ENCODE data around the gene C1orf232. TPM values are rescaled to one million over a fixed set of nuclear protein-coding genes. Genes with fewer than 3 reads are reported as not detected.
A peak's percentile ranks its signal among the peaks of the same experiment; 100 is the strongest.

The C1orf232 gene
- total RNA-seq, 2 experiments from 2014 or later = not detected

- Mint-ChIP-seq H3K27me3 (no peaks in the 10 kb centered on the region), H3K27ac (peak overlapping the region; percentile 89), H3K4me3 (peak overlapping the region; percentile 58), H3K36me3 (peaks cover 5% of the 10 kb centered on the region), H3K9me3 (no peaks in the 10 kb centered on the region), H3K4me1 (ENCODE audit: low read depth) (peaks cover 45% of the 10 kb centered on the region)
- peak; percentile 47 for DNase-seq
- ChIA-PET CTCF (interaction anchor here (0.6 to 3.9 kb wide), 9 partner anchors 12 to 130 kb away, joined by 3 to 52 read pairs (median 5); partner anchors contain the start of genes CEP85, PAFAH2 and PDIK1L), POLR2A (interaction anchor here (0.6 to 2.3 kb wide), 3 partner anchors 14 to 374 kb away, joined by 3 to 17 read pairs (median 3); partner anchors contain the start of gene PDIK1L)
- intact Hi-C loops (cut with micrococcal nuclease) = loop anchor here (2.0 kb wide), 2 partner anchors 17 to 41 kb away; partner anchors contain the start of genes C1orf232 and ZNF593
Measured at GRCh38 chr1:26127235-26128163, 41.3 kb downstream of the C1orf232 start.

GRCh38 chr1:26126321-26127084 lies 42.3 kb downstream of the C1orf232 start:
- ChIA-PET POLR2A (interaction anchor here (0.6 to 2.3 kb wide), 6 partner anchors 13 to 694 kb away, joined by 3 to 17 read pairs (median 3); partner anchors contain the start of gene PDIK1L), CTCF (interaction anchor here (0.6 to 3.9 kb wide), 11 partner anchors 11 to 129 kb away, joined by 3 to 52 read pairs (median 5); partner anchors contain the start of genes CEP85, PAFAH2, PDIK1L and ZNF593)
- intact Hi-C loops (cut with micrococcal nuclease) = loop anchor here (1.0 to 2.0 kb wide), 3 partner anchors 15 to 42 kb away; partner anchors contain the start of genes C1orf232, PDIK1L and ZNF593
- peak overlapping the region; percentile 89 for H3K27ac Mint-ChIP-seq
- DNase-seq = peak; percentile 57
- H3K9me3 Mint-ChIP-seq = no peaks in the 10 kb centered on the region
- no peaks in the 10 kb centered on the region for H3K27me3 Mint-ChIP-seq
- peak overlapping the region; percentile 58 for H3K4me3 Mint-ChIP-seq
- H3K4me1 Mint-ChIP-seq (ENCODE audit: low read depth) = peaks cover 49% of the 10 kb centered on the region
- peaks cover 10% of the 10 kb centered on the region for H3K36me3 Mint-ChIP-seq

DNA sequence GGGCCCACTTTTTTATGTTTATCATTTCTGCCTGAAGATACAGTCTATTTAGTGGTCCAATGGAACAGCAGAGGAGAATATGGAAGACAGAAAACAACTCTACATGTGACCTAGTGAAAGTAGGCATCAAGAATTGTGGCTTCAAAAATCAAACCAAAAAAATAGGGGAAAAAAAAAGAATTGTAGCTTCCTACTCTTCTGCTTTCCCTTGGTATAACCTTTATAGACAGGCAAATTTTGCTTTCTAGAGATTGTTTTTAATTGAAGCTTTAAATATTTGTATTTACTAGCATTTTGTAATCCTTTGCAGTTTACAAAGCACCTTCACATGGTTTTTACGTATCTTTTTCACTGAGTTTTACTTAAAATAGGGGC lies 42.8 kb downstream of the C1orf232 start:
- intact Hi-C loops (cut with micrococcal nuclease) = loop anchor here (1.0 to 2.0 kb wide), 3 partner anchors 15 to 43 kb away; partner anchors contain the start of genes C1orf232, PDIK1L and ZNF593
- POLR2A ChIA-PET = interaction anchor here (0.6 to 2.3 kb wide), 2 partner anchors 14 to 695 kb away, joined by 3 to 17 read pairs; partner anchors contain the start of gene PDIK1L
- H3K4me3 Mint-ChIP-seq = peak overlapping the region; percentile 58
- DNase-seq = no peak
- H3K27ac Mint-ChIP-seq = peak overlapping the region; percentile 89
- H3K9me3 Mint-ChIP-seq = no peaks in the 10 kb centered on the region
- peaks cover 10% of the 10 kb centered on the region for H3K36me3 Mint-ChIP-seq
- CTCF ChIA-PET = interaction anchor here (0.9 to 3.9 kb wide), 7 partner anchors 14 to 128 kb away, joined by 3 to 52 read pairs (median 6); partner anchors contain the start of genes PAFAH2, PDIK1L and ZNF593
- H3K27me3 Mint-ChIP-seq = no peaks in the 10 kb centered on the region
- peaks cover 49% of the 10 kb centered on the region for H3K4me1 Mint-ChIP-seq (ENCODE audit: low read depth)

- Mint-ChIP-seq H3K4me1 (ENCODE audit: low read depth) (peaks cover 49% of the 10 kb centered on the region), H3K4me3 (no peak overlapping the region), H3K9me3 (no peaks in the 10 kb centered on the region), H3K36me3 (peaks cover 10% of the 10 kb centered on the region), H3K27me3 (no peaks in the 10 kb centered on the region), H3K27ac (peak overlapping the region; percentile 59)
- no peak for DNase-seq
- ChIA-PET POLR2A (interaction anchor here (2.3 kb wide), 1 partner anchor 13 kb away, joined by 17 read pairs; the partner anchor contains the start of gene PDIK1L), CTCF (interaction anchor here (1.3 to 4.8 kb wide), 4 partner anchors 14 to 44 kb away, joined by 6 to 52 read pairs (median 28); partner anchors contain the start of genes PDIK1L and ZNF593)
- intact Hi-C loops (cut with micrococcal nuclease) = no loop called here
Measured at GRCh38 chr1:26125382-26125781, 43.4 kb downstream of the C1orf232 start.

GRCh38 chr1:26124418-26125331 lies 44.1 kb downstream of the C1orf232 start:
- H3K36me3 Mint-ChIP-seq = peaks cover 12% of the 10 kb centered on the region
- peak overlapping the region; percentile 14 for H3K4me3 Mint-ChIP-seq
- peak overlapping the region; percentile 55 for H3K27ac Mint-ChIP-seq

DNA sequence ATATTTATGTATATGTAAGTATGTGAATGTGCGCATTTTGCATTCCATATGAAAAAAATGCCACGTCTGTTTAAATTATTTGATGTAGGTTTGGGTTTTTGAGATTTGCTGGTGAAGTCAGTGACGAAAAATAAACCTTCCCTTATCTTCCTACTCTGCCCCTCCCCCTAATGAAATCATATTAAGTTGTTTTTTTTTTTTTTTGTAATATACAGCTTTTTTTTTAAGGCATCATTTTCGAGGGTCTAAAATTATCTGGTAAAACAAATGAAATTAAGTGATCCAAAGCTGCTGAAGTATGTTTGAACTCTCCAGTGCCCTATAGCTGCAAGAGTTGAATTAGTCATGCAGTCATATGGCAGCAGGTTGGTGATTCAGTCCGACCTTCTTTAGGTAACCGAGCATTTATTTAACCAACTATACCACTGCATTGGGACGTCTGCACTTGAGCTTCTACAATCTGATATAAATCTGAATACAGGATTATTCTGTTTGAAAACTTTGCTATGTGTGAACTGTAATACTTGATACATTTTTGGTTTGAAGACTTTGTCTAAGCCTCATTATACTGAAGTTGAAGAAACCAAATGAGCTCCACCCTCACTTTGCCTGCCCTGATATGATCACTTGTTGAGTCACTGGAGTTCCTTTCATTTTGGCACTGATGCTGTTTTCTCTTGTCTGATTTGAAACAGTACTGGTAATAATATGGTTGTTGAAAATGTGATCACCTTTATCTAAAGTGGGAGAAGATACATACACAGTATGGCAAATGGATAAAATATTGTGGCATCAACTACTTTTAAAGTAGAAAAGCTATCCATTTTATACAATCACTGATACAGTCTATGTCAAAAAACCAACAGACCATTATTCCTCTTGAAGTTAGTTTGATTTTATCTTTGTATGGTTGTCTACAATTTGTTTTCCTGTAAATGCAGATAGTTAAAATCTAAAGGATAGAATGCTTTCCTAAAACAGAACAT lies 45.5 kb downstream of the C1orf232 start:
- Mint-ChIP-seq H3K27me3 (no peaks in the 10 kb centered on the region), H3K27ac (peak overlapping the region; percentile 75), H3K9me3 (no peaks in the 10 kb centered on the region), H3K36me3 (peaks cover 12% of the 10 kb centered on the region), H3K4me1 (ENCODE audit: low read depth) (peaks cover 55% of the 10 kb centered on the region), H3K4me3 (peak overlapping the region; percentile 25)
- CTCF ChIA-PET = interaction anchor here (0.7 to 4.8 kb wide), 15 partner anchors 8 to 294 kb away, joined by 3 to 50 read pairs (median 4); partner anchors contain the start of genes CEP85 and ZNF593
- POLR2A ChIA-PET = interaction anchor here (1.2 to 2.6 kb wide), 3 partner anchors 10 to 110 kb away, joined by 3 to 24 read pairs (median 3); partner anchors contain the start of genes CEP85 and PDIK1L
- intact Hi-C loops (cut with micrococcal nuclease) = no loop called here
- DNase-seq = no peak

More at GRCh38 chr1:26124418-26125331, 44.1 kb downstream of the C1orf232 start:
- CTCF ChIA-PET = interaction anchor here (1.1 to 4.8 kb wide), 6 partner anchors 12 to 292 kb away, joined by 3 to 50 read pairs (median 4); no protein-coding TSS in a partner anchor
- no peaks in the 10 kb centered on the region for H3K9me3 Mint-ChIP-seq
- H3K4me1 Mint-ChIP-seq (ENCODE audit: low read depth) = peaks cover 53% of the 10 kb centered on the region
- no peak for DNase-seq
- H3K27me3 Mint-ChIP-seq = no peaks in the 10 kb centered on the region
- POLR2A ChIA-PET = interaction anchor here (1.3 to 2.6 kb wide), 2 partner anchors 12 to 109 kb away, joined by 3 to 24 read pairs; partner anchors contain the start of genes CEP85 and PDIK1L
- intact Hi-C loops (cut with micrococcal nuclease) = no loop called here

DNA sequence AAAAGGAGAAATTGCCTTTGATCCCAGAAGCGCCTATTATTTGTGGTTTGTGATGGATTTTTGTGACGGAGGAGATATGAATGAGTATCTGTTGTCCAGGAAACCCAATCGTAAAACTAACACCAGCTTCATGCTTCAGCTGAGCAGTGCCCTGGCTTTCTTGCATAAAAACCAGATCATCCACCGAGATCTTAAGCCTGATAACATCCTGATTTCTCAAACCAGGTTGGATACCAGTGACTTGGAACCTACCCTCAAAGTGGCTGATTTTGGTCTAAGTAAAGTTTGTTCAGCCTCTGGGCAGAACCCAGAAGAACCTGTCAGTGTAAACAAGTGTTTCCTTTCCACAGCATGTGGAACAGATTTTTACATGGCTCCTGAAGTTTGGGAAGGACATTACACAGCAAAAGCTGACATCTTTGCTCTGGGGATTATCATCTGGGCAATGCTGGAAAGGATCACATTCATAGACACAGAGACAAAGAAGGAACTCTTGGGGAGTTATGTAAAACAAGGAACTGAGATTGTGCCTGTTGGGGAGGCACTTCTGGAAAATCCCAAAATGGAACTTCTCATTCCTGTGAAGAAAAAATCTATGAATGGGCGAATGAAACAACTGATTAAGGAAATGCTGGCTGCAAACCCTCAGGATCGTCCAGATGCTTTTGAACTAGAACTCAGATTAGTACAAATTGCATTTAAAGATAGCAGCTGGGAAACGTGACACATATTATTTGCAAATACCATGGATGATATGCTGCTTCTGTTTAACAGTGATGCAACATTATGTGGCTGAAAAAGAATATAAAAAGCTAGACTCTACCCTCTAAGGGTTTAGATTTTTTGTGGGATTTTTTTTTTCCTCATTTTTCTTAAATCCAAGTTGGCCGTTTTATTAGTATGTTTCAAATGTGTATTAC lies 46.6 kb downstream of the C1orf232 start:
- H3K4me1 Mint-ChIP-seq (ENCODE audit: low read depth) = peaks cover 43% of the 10 kb centered on the region
- no peak overlapping the region for H3K27ac Mint-ChIP-seq
- H3K9me3 Mint-ChIP-seq = no peaks in the 10 kb centered on the region
- ChIA-PET CTCF (interaction anchor here (0.7 to 4.8 kb wide), 7 partner anchors 9 to 200 kb away, joined by 3 to 50 read pairs (median 6); partner anchors contain the start of genes CEP85 and ZNF593), POLR2A (interaction anchor here (2.6 kb wide), 1 partner anchor 9 kb away, joined by 24 read pairs; the partner anchor contains the start of gene PDIK1L)
- peaks cover 14% of the 10 kb centered on the region for H3K36me3 Mint-ChIP-seq
- no peaks in the 10 kb centered on the region for H3K27me3 Mint-ChIP-seq
- H3K4me3 Mint-ChIP-seq = no peak overlapping the region
- intact Hi-C loops (cut with micrococcal nuclease) = no loop called here
- no peak for DNase-seq

DNA sequence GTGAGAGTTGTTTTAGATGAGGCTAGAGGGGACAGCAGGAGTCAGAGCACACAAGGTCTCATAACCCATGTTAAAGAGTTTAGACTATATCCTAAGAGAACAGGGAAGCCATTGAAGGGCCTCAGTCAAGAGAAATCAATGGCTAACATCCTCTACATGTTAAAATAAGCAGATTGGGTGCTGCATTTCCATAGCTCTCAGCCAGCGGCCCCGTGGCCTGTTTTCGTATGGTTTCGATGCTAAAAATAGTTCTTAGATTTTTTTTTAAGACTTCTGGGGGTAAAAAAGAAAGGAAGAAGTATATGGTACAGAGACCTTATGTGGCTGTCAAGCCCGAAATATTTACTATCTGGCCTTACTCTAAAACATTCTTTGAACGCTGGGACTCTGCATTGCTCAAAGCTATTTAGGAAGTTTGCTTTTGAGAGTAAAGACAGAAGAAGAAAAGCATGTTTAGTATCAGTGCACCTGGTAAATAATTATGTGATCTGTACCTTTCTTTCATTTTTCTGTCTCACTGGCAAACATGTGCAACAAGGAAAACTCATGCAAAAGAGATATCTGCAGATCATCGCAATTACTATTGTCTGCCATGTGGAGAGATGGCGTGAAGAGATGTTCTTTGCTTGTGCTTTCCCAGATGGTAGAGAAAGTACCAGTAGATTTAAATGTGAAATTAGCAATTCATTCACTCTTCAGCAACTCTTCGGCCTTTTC lies 48.7 kb downstream of the C1orf232 start:
- peaks cover 30% of the 10 kb centered on the region for H3K4me1 Mint-ChIP-seq (ENCODE audit: low read depth)
- H3K9me3 Mint-ChIP-seq = no peaks in the 10 kb centered on the region
- peak overlapping the region; percentile 38 for H3K27ac Mint-ChIP-seq
- peaks cover 14% of the 10 kb centered on the region for H3K36me3 Mint-ChIP-seq
- H3K27me3 Mint-ChIP-seq = no peaks in the 10 kb centered on the region
- DNase-seq = no peak
- POLR2A ChIA-PET = no interaction called here
- intact Hi-C loops (cut with micrococcal nuclease) = no loop called here
- CTCF ChIA-PET = interaction anchor here (0.6 to 2.5 kb wide), 4 partner anchors 7 to 255 kb away, joined by 3 to 11 read pairs (median 4); no protein-coding TSS in a partner anchor
- H3K4me3 Mint-ChIP-seq = no peak overlapping the region

Data from activated CD4-positive, alpha-beta memory T cell treated with anti-CD3 and anti-CD28 coated beads for 36 hours (primary cell).